HL-60 (cell line): ENCODE results near the gene APOD.

Experiments
- POLR2AphosphoS5 ChIP-seq: IDR thresholded peaks from 2 replicates; pipeline ENCODE4 v1.6.1; 2012; ENCODE audit warnings: low read depth
- TF ChIP-seq, protein P1 (sequence below): IDR thresholded peaks from one replicate; pipeline ENCODE4 v1.5.1; 2011; ENCODE audit warnings: low read length, control low read depth, inconsistent platforms; ENCODE audit not compliant: insufficient read depth

DNA sequence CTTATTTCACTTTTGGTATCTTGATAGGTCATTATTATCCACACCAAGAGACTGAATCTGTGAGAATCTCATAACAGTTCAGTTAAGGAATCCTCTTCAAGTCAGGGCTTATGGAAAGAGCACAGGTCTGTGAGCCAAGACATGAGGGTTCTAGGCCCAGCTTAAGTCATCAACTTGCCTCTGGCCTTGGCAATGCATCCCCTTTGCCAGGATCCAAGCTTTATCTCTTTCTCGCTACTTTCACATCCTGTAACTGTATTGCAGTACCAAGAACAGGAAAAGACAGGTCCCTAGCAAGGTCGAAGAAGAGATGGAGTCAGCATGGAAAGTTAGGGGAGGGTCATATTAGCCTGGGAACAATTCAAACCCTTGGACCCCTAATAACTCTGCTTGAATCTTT is 13.5 kb upstream of the APOD start:
- TF ChIP-seq, protein P1, sequence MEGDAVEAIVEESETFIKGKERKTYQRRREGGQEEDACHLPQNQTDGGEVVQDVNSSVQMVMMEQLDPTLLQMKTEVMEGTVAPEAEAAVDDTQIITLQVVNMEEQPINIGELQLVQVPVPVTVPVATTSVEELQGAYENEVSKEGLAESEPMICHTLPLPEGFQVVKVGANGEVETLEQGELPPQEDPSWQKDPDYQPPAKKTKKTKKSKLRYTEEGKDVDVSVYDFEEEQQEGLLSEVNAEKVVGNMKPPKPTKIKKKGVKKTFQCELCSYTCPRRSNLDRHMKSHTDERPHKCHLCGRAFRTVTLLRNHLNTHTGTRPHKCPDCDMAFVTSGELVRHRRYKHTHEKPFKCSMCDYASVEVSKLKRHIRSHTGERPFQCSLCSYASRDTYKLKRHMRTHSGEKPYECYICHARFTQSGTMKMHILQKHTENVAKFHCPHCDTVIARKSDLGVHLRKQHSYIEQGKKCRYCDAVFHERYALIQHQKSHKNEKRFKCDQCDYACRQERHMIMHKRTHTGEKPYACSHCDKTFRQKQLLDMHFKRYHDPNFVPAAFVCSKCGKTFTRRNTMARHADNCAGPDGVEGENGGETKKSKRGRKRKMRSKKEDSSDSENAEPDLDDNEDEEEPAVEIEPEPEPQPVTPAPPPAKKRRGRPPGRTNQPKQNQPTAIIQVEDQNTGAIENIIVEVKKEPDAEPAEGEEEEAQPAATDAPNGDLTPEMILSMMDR, result no peak
- no peak for TF ChIP-seq POLR2AphosphoS5
